DND-41 (cell line): ENCODE measurements around the gene C1orf174.

Source experiments
- EZH2 ChIP-seq: IDR thresholded peaks from 3 replicates; pipeline ENCODE4 v1.6.1; 2012; ENCODE audit warnings: borderline replicate concordance, low read depth, mild to moderate bottlenecking, moderate library complexity, low read length, inconsistent platforms; ENCODE audit not compliant: severe bottlenecking
- TF ChIP-seq, protein P1 (sequence below): IDR thresholded peaks from 2 replicates; pipeline ENCODE4 v1.5.1; 2012; ENCODE audit warnings: borderline replicate concordance, low read length, moderate library complexity, mild to moderate bottlenecking; ENCODE audit not compliant: poor library complexity, severe bottlenecking; ENCODE audit errors: extremely low read depth

DNA sequence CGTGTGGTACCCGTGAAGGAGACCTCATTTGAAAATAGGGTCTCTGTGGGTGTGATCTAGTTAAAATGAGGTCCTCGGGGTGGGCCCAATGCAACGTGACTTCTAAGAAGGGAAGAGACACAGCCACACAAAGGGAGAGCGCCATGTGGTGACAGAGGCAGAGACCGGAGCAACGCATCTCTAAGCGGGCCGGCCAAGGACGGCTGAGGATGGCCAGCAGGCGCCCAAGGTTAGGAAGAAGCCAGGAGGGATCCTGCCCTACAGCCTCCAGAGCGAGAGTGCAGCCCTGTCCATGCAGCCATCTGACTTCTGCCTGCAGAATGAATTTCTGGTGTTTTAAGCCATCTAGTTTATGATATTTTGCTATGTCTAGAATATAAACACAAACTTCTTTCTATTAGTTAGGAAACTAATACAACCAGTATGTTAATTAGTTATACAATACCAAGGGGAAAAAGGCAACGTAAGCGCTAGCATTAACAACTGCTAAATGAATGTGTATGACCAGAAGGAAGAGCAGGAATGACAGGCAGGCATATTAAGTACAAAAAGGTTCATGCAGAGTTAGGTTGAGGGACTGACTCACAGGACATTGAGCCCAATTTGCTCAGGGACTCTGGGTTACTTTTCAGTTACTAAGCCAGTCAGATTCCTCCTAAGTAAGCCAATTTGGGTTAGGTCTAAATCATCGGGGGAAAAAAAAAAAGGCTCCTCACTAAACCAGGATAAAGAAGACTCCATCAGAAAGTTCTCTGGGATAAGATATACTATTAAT, 47.2 kb downstream of the C1orf174 start:
- TF ChIP-seq, protein P1, sequence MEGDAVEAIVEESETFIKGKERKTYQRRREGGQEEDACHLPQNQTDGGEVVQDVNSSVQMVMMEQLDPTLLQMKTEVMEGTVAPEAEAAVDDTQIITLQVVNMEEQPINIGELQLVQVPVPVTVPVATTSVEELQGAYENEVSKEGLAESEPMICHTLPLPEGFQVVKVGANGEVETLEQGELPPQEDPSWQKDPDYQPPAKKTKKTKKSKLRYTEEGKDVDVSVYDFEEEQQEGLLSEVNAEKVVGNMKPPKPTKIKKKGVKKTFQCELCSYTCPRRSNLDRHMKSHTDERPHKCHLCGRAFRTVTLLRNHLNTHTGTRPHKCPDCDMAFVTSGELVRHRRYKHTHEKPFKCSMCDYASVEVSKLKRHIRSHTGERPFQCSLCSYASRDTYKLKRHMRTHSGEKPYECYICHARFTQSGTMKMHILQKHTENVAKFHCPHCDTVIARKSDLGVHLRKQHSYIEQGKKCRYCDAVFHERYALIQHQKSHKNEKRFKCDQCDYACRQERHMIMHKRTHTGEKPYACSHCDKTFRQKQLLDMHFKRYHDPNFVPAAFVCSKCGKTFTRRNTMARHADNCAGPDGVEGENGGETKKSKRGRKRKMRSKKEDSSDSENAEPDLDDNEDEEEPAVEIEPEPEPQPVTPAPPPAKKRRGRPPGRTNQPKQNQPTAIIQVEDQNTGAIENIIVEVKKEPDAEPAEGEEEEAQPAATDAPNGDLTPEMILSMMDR = no peak
- TF ChIP-seq EZH2 = no peak
